GM18526 (cell line): Measurements from ENCODE around the gene CD200.

ENCODE experiments used
- POLR2A ChIP-seq: IDR thresholded peaks from 3 replicates; pipeline ENCODE4 v1.6.1; 2011; ENCODE audit not compliant: insufficient read length; ENCODE audit errors: extremely low read depth

The CD200 gene

GRCh38 chr3:112407888-112408702, 75.1 kb downstream of the CD200 start:
- no peak for TF ChIP-seq POLR2A

DNA sequence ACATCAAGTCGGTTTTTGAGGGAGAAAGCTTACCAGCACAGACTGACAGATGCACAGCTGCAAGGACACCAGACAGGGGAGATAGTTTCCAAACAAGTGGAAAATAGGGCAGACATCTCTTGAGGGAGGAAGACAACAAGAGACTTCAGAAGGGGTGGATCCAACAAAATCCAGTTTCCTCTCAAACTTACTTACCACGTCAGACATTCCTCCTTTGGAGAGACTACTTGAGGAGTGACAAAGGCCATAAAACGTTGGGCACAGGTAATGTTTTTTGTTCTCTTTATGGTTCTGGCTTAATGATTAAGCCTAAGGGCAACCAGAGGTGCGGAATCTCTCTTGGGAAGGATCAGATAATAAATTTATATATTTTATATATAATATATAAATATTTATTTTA, 76.1 kb downstream of the CD200 start:
- TF ChIP-seq POLR2A = no peak

- no peak for TF ChIP-seq POLR2A
These were observed 78.5 kb downstream of the CD200 start for GRCh38 chr3:112411425-112411824.
